A549 (cell line): ENCODE data around the gene SORBS1.

Source experiments
- CBX8 ChIP-seq: fragments of 200-600 bp; sonication (generic); IDR thresholded peaks from 2 replicates; pipeline ENCODE4 v1.6.1; 2016
- CHD2 ChIP-seq: fragments of 150-350 bp; IDR thresholded peaks from 2 replicates; pipeline ENCODE4 v1.6.1; 2014; ENCODE audit warnings: low read length; ENCODE audit not compliant: partially characterized antibody
- POLR2A ChIP-seq: IDR thresholded peaks from 2 replicates; pipeline ENCODE4 v1.6.1; 2012; ENCODE audit warnings: mild to moderate bottlenecking, low read length
- POLR2AphosphoS2 ChIP-seq: conservative IDR thresholded peaks from 2 replicates; pipeline ENCODE4 v1.6.1; 2012; ENCODE audit warnings: low read length, improper control_type of control experiment, inconsistent platforms
- RAD21 ChIP-seq, 2 experiments: fragments of >200 bp in 1 of 2; sonication (Bioruptor Twin) in 1 of 2; formaldehyde crosslinking in 1 of 2; IDR thresholded peaks in 1 of 2; conservative IDR thresholded peaks in 1 of 2; 2 replicates in 1 of 2; 3 replicates in 1 of 2; pipeline ENCODE4 v1.6.1; 2012 to 2018; ENCODE audit warnings: inconsistent platforms in 1 of 2
- TF ChIP-seq, protein P1 (sequence below): fragments of >200 bp; sonication (Bioruptor Twin); formaldehyde crosslinking; IDR thresholded peaks from 3 replicates; pipeline ENCODE4 v1.5.1; 2016
- TF ChIP-seq, protein P2 (sequence below): fragments of >200 bp; sonication (Bioruptor Twin); formaldehyde crosslinking; IDR thresholded peaks from 2 replicates; pipeline ENCODE4 v1.6.1; 2016

DNA sequence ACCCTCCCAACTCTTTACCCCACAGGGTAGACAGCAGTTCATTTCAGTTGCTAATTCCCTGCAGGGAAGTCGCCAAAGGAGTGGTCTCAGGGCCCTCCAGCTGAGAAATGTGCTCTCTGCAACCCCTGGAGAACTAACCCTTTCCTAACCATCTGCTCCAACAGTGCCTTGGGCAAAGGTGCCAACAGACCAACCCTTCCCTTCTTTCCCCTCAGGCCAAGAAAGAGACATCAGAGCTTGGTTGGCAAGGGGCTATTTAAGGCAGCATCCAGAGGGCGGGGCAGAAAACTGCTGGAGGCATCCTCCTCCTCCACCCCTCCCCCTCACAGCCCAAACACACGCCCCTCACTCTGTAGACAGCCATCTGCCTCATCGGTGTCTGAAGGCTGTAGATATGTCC lies 1.7 kb downstream of the SORBS1 start:
- no peak for TF ChIP-seq POLR2A
- TF ChIP-seq CBX8: no peak
- no peak for TF ChIP-seq RAD21 (conservative IDR thresholded peaks at IDR 0.05 in 1 of 2, IDR thresholded peaks at IDR 0.05 in 1 of 2)
- TF ChIP-seq, protein P1, sequence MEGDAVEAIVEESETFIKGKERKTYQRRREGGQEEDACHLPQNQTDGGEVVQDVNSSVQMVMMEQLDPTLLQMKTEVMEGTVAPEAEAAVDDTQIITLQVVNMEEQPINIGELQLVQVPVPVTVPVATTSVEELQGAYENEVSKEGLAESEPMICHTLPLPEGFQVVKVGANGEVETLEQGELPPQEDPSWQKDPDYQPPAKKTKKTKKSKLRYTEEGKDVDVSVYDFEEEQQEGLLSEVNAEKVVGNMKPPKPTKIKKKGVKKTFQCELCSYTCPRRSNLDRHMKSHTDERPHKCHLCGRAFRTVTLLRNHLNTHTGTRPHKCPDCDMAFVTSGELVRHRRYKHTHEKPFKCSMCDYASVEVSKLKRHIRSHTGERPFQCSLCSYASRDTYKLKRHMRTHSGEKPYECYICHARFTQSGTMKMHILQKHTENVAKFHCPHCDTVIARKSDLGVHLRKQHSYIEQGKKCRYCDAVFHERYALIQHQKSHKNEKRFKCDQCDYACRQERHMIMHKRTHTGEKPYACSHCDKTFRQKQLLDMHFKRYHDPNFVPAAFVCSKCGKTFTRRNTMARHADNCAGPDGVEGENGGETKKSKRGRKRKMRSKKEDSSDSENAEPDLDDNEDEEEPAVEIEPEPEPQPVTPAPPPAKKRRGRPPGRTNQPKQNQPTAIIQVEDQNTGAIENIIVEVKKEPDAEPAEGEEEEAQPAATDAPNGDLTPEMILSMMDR: no peak
- TF ChIP-seq, protein P2, sequence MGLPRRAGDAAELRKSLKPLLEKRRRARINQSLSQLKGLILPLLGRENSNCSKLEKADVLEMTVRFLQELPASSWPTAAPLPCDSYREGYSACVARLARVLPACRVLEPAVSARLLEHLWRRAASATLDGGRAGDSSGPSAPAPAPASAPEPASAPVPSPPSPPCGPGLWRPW: no peak
- TF ChIP-seq POLR2AphosphoS2: no peak
- no peak for TF ChIP-seq CHD2
